HG03095 (cell line): ENCODE data around the gene SARM1.

Experiments
- ATAC-seq: cut with Tn5 transposase; IDR thresholded peaks from one replicate; pipeline ENCODE4 v1.9.1; 2021; ENCODE audit warnings: moderate library complexity; ENCODE audit not compliant: unreplicated experiment

Gene SARM1

DNA sequence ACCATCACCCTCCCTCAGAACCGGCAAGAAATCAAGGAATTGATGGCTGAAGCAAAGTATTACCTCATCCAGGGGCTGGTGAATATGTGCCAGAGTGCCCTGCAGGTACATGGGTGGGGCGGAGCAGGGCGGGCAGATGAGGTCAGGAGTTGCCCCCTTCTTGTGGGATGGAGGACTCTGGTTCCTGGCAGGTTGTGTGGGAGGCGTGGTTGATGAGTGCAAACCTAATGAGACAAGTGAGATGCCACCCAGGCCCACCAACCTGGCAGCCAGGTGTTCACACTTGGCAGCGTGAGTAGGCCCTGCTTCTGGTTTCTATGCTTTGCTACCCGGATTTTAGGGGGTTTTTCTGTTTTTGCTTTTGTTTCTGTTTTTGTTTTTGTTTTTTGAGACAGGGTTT is 31.1 kb upstream of the SARM1 start:
- ATAC-seq: no peak

DNA sequence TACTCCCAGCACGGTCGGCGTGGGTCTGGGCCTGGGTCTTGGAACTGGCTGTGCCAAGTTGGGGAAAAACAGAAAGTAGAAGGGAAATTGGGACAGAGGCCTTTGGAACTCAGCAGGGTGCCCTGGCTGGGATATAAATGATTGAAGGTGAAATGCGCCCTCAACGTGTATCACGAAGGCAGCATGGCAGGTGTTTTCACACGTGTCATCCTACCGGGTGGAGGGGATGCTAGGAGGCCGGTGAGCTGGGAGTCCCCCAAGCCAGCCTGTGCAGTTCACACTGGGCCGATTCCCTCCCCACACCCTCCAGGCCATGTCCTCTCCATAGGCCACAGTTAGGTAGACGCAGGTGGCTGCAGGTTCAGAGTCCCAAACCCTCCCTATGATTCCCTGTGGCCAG is 30.0 kb upstream of the SARM1 start:
- no peak for ATAC-seq

DNA sequence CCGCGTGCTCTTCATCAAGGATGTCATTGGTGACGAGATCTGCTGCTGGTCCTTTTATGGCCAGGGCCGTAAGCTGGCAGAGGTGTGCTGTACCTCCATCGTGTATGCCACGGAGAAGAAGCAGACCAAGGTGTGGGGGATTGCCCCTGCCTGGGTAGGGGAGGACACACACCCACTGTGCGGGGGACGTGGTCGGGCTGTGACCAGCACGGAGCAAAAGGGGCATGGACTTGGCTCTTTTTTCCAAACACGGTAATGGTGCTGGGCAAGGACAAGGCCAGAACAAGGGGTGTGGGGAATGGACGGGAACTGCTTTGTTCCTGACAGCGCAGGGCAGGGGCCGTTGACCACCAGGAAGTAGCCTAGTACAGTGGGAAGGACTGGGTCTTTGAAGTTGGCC is 29.2 kb upstream of the SARM1 start:
- ATAC-seq: no peak

DNA sequence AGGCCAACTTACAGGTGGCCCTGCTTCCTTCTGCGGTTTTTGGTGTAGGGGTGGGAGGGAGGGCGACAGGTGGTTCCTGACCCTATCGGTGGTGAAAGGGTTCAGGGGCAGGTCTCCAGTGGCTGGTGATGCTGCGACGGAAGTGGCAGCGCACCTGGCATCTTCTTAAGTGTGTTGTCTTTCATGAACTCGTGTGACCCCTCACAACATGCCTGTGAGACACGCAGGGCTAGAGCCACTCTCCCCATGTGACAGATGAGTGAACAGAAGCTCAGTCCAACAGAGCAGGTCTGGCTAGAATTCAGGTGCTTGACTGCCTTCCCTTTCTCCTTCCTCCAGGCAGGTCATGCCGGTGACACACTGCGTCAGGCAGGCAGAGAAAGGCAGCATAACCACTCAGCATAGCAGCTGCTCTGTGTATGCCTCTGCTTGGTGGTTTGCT is 28.0 kb upstream of the SARM1 start:
- no peak for ATAC-seq

DNA sequence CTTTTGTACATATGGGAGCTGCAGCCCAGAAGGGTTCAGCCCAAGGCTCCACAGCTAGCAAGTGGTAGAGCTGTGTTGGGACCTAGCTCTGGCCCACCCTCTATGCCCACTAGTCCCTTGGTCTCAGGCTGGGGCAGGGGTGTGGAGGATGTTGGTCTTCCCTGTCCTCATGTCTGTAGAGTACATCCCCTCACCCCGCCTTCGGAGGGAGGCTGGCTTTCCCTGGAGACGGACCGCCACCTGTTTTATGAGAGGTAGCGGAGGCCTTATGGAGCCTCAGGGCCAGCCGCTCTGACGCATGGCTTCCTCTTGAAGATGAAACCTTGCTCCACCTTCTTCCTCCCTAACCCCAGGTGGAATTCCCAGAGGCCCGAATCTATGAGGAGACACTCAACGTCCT is 27.5 kb upstream of the SARM1 start:
- no peak for ATAC-seq

DNA sequence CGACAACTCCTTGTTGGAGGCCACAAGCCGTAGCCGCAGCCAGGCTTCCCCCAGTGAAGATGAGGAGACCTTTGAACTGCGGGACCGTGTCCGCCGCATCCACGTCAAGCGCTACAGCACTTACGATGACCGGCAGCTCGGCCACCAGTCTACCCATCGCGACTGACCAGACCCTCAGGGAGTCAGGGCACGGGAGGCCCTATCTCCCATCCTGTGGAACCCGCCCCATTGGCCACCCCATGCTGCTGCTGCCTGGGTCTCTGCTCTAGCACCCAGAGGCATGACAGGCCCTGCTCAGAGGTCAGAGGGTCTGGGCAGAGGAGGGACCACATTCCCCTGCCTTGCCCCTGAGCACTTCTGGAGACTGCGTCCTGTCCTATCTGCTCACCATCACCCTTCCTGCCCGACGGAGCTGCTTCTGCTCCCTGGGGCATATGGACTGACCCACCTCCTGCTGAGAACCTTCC is 27.0 kb upstream of the SARM1 start:
- ATAC-seq: no peak

DNA sequence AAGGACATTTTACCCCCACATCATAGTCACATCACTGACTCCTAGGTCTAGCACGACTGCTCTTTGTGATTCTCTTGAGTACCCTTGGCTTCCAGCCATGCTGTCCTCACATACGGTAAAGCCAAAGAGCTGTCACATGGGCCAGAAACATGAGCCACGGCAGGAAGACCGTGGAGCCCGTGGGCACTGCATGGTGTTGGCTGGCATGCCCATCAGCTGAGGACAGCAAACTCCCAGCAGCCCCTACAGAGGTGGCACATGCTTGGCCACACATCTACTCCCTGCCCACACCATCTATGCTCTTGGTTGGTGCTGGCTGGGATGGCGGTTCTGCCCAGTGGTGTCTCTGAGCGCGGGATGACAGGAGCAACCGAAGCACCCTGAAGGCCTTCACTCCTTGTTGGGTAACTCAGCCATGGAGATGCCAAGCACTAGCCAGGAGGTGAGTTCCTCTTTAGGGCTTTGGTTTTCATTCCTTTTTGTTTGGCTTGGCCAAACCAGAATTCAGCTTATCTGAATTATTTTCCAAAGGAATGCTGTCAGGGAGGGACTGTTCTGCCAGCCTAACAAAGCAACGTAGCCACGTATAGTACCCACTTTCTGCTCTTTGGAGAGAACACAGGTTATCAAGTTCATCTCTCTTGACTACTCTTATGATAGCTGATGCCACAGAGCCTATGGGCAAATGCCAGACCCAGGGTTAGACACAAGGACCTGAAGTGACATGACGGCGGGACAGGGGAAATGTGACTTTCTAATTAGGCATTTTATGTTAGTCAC is 25.9 kb upstream of the SARM1 start:
- no peak for ATAC-seq

DNA sequence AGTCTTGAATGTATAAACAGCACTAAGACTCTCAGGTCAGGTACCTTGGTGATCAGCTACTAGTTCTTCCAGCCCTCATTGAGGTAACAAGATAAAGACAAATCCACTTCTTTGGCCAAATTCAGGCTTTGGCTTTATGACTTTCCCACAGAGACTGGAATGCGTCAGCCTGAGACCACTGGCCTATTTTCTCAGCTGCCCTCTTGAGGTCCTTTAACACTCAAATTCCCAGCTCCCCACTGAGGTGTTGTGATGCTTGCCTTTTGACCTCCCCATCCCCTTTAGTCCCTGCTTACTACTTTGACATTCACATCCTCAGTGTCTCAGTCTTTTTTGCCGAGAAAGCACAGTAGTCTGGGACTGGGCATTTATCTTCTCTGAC is 25.3 kb upstream of the SARM1 start:
- no peak for ATAC-seq

DNA sequence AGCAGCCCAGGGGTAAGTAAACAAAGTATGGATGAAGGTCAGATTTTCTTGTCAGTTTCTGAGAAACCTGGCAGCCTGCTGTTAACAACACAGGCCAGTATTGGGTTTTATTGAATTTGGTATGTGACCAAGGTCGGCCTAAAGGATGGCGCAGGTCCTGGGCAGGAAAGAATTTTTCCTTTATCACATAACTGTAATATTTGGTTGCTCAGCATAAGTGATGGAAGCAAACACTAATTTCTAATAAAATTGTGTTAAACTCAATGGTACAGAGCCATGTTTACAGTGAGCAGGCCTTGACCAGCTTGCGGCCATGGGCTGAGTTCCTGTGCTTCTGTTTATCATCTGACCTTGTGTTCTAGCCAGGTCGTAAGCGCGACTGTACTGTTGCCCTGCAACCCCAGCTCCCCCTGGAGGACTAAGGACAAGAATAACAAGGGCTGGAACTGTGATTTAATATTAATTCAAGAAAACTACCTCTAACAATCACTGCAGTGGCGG is 24.7 kb upstream of the SARM1 start:
- ATAC-seq: no peak

DNA sequence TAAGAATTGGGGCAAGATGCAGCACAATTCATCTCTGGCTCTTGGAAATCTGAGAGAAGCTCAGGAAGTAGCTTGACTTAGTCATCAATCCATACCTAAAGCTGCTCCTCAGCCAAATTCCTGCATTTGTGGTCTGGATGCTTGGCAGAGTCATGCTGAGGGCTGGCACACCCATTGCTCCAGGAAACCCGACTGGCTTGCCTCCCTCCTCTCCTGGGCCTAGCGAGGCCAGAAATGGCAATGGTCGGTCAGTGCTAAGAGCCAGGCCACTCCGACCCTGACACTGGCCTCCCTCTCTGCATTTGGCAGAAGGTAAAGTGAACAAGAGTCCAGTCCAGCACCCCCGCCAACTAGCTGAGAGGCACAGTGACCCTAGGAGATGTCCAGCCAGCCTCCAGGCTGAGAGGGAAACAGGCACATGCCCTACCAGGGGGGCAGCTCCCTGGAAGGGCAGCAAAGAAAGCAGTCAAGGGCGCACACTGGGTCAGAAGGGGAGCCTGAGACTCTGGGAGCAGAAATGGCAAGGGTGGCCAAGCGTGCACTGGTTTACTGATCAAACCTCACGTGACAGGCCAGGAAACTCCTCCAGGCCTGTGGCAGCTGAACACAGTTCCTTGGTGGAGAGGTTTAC is 24.1 kb upstream of the SARM1 start:
- no peak for ATAC-seq

DNA sequence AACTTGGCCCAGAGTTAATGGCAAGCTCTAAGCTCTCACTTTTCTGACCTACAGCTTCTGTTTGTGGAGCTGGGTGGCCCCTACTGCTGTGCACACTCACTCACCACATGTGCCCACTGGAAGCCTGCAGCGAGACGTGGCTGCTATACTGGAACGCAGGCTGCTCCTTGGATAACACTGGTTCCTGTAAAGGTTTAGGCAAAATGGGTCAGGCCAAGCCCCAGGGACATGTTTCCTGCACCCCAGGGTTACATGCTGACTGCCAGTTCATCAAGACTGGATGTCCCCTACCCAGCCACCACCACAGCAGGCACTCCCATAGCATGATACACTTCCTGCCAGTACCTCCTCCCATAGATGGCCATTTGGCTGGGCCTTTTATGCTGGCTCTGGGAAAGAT is 22.5 kb upstream of the SARM1 start:
- ATAC-seq: no peak

DNA sequence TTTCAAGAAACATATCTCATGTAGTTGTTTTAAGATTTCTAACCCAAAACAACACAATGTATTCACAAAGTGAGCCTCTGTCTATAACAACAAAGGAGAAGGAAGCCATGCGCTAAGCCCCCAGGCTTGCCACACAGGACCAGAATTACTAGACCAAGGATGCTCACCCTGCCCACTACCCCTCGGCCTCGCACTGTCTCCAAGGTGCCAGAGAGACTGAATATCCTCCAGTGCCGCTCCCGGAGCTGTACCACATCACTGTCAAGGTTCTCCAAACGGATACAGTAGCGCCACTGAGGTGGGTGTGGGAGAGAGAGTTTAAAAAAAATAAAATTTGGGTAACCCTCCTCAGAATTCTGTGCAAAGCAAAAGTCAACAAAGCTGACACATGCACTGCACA is 21.2 kb upstream of the SARM1 start:
- no peak for ATAC-seq

DNA sequence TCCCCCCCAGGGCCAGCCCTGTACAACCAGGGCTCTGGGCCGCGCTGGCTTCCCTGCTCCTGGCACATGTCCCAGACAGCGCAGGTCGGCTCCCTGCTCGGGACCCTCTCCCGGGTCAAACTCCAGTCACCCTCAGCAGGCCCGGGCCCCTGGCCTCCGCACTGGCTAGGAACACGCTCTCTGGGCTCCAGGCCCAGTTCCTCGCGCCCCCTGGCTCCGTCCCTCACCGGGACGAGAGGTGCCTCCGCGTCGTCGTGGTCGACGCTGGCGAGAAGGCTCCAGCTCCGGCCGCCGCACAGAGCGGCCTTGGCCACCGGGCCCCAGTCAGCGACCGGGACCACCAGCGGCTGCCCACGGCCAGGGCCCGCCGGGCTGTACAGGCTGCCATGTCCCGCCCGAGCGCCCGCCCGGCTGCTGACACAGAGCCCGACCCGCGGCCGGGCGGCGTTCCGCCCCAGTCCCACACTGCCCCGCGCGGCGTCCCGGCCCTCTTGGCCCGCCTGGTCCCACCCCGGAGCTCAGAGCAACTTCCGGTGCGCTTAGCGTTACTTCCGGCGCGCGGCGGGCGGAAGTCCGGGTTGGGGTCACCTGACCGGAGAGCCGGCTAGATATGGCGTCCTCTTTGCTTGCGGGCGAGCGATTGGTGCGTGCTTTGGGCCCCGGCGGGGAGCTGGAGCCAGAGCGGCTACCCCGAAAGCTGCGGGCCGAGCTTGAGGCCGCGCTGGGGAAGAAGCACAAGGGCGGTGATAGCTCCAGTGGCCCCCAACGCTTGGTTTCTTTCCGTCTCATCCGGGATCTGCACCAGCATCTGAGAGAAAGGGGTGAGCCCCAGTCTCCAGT is 14.2 kb upstream of the SARM1 start, which contains the start of gene POLDIP2:
Gene POLDIP2, minus strand, starts transcription at position 467 of the 840 bp plus-strand sequence. Its CDS starts 79 bp downstream, at position 388.
- ATAC-seq: peak; percentile 93

DNA sequence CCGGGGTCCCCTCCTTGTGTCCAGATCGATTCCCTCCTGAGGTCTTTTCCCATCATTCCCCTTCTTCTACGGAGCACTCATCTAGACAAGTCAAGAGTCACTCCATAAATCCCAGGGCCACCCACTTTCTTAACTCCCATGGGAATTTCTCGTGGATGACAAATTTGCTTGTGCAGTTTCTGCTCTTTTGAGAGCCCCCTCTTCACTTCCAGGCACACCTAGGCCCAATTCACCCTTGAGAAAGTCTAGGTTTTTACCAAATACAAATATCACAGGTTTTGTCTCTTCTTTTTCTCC is 13.6 kb upstream of the SARM1 start:
- ATAC-seq: no peak

DNA sequence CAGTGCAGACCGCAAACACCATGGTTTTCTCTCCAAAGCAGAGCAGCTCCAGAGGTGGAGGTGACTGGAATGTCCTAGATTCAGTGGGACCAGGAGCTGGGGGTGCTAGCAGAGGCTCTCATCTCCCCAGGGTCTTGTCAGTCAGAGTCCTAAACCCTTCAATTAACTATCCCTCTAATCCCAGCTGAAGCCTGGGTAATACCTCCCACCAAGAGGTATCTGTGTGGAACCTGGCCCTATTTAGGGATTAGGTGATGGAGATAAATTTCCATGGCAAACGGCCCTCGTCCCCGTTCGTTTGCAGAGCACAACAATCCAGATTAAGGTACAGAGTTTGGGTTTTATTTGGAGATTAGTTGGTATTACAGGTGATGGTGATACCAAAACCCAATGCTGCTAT is 8.3 kb upstream of the SARM1 start:
- ATAC-seq: no peak

DNA sequence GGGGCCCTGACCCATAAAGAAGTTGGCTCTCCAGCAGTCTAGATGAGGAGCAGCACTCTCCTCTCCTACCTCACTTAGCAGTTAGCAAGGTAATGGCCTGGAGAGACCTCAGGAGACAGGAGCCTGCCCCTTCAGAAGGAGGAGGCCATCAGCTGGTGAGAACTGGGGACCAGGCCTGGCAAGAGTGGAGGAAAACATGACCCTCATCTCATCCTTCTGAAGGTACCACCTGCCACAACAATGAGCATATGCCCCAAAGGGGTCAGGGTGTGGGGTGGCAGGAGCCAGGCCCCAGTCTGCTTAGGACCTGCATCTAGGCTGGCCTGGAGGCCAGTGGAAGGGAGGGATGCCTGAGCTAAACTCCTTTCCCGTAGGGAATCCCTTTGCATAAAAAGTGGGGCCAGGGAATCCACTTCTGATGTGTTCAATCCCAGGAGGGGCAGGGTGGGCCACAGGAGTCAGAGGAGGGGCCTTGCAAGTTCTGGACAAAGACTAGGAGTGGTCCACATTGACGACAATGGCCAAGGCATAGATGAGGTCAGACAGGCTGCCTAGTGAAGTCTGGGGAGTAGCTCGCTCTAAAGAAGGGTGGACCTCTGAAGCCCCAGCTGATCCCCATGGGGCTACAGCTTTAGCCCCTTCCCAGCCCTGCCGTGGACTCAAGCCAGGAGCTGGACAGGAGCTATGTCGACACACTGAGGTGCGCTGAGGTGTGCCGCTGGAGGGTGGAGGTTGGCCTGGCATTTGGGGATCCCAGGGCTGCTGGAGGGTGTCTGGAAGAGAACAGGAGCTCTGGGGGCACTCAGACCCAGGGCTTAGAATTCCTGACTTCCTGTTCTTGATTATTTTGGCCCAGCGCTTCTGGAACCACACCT is 7.5 kb upstream of the SARM1 start:
- ATAC-seq: no peak

DNA sequence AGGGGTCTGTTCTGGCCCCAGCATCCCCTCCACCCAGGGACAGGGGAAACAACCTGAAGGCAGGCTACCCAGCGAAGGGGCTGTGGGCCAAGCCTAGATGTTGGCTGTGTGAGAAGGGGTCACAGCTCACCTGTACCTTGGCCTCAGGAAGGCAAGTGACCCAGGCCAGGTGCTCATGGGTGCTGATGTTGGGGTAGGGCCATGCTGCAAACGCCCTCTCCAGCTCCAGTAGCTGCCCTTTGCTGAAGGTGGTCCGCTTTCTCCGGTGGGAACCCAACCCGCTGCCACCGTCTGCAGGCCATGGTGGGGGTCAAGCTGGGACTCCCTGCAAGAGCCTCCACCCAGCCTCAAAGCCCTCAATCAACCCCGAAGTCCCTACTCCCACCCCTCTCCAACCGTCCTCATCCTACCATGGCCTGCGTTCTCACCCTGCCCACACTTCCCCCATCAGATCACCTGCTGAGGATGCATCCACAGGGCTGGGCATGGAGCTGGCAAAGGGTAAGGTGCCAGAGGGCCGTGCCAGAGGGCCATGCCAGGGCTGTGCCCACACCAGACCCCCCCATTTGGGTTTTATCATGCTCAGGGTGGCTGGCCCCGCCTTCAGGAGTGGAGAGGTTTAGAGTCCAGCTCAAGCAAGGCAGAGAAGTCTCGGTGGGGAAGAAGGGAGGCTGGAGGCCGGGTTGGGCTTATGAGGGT is 6.7 kb upstream of the SARM1 start, which contains the start of gene SEBOX:
Gene SEBOX, minus strand, starts transcription at position 535 of the 699 bp plus-strand sequence. Its CDS starts 48 bp downstream, at position 487.
- ATAC-seq: no peak

DNA sequence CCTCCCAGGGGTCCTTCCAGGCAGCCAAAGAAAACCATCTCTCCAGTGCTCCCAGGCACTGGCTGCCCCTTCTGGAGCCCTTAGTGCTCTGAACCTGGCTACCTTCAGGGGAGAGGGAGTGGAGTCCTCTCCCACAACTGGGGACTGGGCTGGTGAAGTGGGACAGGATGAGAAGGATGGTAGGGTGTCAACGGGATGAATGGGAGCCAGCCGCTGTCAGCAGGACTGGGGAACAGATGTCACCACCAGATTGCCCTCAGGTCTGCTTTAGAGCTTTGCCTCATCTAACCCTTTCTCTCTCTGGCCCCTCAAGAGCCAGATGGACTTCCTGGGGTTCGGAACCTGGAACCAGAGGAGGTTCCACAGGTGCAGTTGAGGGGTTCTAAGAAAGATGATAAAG is 6.0 kb upstream of the SARM1 start:
- no peak for ATAC-seq

DNA sequence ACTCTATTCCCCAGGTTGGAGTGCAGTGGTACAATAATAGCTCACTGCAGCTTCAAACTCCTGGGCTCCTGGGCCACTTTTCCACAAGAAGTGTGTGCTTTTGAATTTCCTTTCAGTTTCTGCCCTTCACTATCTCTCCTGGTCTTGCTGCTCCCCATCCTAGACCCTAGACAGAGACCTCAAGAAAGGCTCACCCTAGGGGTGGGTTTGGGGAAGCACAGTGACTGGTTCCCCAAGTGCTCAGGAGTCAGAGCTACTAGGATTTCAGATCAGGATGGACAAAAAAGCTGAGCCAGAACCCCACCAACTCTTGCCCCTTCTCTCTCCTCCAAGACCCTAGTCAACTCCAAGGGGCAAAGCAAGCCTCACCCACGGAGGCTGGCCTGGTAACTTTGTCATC is 4.9 kb upstream of the SARM1 start:
- no peak for ATAC-seq
